NCI-H187 (cell line): Measurements from ENCODE around the gene FBXL5.
"Not testable (repeated sequence)": the region's sequence is repeated elsewhere in the genome, so short reads cannot be mapped to it uniquely, and the experiment has no call there.

Source experiments
- DNase-seq, 2 experiments: peaks; one replicate each; lab custom pipeline; 2025; lab: John Stamatoyannopoulos, UW

Gene FBXL5

GRCh38 chr4:15649914-15650545, 5.1 kb downstream of the FBXL5 start:
- DNase-seq = peak in 1 of 2 experiments; percentile 28

DNA sequence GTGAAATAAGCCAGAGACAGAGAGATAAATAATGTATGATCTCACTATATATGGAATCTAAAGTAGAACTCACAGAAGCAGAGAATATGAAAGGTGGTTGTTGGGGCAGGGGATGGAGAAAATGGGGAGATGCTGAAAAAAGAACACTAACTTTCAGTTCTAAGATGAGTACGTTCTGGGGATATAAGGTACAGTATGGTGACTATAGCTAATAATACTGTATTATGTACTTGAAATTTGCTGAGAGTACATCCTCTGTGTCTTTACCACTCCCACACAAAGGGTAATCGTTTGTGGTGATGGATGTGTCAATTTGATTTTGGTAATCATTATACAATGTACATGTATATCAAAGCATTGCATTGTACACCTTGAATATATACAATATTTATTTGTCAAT, 6.6 kb downstream of the FBXL5 start:
- no peak for DNase-seq

DNA sequence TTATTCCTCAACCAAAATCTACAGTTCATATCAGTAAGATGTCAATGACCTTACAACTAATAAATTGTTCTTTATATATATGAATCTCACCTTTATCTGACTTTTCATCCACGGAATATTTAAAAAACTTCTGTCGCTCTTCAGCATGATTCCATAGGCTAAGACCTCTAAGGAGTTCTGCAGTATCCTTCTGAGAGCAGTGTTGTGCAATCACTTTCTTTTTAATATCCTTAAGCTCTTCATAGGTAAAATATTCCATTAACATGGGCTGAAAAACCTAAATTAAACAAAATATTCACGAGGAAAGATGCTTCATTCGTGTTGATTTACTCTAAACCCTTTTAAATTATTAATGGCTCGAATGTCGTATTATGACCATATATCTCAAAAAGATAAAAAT, 16.7 kb downstream of the FBXL5 start:
- DNase-seq = no peak

DNA sequence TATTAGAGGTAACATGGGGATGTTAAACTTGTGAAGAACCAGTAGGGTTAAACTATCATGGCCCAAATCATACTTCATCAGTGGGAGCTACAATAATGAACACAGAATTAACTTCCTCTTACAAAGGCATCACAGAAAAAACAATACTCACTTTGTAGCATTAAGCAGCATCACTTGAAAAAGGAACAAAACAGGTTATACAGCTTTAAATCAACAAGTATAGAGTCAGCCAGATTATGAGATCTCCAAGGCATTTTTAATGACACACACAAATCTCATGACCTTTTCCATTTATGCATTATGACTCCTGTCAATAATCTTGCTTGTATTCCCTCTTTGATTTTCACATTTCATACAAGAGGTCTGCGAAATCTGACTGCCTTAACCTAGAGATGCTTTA, 18.3 kb downstream of the FBXL5 start:
- no peak for DNase-seq

DNA sequence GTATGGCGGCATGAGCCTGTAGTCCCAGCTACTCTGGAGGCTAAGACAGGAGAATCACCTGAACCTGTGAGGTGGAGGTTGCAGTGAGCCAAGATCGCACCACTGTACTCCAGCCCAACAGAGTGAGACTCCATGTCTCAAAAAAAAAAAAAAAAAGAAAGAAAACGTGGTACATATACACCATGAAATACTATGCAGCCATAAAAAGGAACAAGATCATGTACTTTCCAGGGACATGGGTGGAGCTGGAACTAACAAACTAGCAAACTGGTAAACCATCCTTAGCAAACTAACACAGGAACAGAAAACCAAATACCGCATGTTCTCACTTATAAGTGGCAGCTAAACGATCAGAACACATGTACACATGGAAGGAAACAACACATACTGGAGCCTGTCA, 37.8 kb downstream of the FBXL5 start:
- DNase-seq = not testable (repeated sequence)

DNA sequence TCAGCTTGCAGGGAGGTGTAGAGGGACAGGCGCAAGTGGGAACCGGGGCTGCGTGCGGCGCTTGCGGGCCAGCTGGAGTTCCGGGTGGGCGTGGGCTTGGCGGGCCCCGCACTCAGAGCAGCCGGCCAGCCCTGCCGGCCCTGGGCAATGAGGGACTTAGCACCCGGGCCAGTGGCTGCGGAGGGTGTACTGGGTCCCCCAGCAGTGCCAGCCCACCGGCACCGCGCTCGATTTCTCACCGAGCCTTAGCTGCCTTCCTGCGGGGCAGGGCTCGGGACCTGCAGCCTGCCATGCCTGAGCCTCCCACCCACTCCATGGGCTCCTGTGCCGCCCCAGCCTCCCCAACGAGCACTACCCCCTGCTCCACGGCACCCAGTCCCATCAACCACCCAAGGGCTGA, 40.3 kb downstream of the FBXL5 start:
- not testable (repeated sequence) for DNase-seq

DNA sequence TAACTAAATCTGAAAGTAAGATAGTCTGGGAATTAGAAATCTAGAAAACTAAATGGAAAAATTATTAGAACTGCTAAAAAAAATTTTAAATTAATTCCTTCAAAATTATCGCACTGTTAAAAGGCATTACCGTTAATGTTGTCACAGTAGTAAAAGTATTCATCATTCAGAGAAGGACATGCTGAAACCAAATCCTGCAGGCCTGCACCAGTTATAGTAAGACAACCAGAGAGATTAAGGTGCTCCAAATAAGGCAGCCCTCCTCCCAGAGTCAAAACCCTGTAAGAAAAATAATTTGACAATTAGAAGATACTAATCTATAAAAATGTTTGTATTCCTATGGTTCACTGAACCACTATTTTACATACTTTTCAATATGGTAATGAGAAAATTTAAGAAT, 43.0 kb downstream of the FBXL5 start:
- no peak for DNase-seq

DNA sequence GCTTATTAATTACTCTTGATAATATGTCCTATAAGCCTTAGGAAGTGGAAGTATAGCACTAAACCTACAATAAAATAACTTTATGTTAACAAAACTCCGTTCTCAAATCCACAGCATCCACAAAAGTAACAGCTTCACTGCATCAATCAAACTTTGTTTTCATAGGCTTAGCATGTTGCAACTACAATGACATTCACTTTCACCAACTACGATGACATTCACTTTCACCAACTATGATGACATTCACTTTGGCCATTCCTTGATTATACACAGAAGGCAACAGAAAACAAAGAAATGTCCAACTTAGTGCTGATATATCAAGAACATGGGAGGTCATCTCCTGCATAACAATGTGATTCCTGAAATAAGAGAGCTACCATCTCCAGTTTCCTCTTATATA, 44.3 kb downstream of the FBXL5 start:
- no peak for DNase-seq

DNA sequence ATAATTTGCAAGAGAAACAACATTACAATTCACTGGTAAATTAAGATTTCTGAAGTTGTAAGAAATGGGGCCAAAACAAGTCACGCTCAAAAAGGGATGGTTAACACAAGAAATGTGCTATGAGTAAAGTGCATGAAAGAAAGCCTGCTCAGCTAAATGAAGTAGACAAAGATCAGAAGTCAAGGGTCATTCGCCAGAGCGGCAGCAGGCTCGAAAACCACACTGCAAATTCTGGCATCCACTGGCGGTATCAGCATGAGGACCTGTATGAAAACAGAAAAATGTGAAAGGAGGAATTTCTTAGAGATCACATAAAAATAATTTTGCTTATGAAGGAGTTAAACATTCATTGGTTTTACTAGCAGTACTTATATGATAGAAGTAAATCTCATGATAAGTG, 49.6 kb downstream of the FBXL5 start:
- DNase-seq = no peak

DNA sequence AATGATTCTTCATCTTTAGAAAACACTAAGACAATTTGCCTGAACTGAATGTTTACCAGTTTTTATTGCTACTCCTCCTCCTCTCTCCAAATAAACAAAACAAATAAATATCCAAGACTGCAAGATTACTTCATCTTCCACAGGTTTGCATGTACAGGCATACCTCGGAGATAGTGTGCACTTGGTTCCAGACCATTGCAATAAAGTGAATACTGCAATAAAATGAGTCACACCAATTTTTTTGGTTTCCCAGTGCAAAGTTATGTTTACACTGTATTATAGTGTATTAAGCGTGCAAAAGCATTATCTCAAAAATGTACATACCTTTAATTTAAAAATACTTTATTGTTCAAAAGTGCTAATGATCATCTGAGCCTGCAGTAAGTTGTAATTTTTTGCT, 53.3 kb downstream of the FBXL5 start:
- no peak for DNase-seq

DNA sequence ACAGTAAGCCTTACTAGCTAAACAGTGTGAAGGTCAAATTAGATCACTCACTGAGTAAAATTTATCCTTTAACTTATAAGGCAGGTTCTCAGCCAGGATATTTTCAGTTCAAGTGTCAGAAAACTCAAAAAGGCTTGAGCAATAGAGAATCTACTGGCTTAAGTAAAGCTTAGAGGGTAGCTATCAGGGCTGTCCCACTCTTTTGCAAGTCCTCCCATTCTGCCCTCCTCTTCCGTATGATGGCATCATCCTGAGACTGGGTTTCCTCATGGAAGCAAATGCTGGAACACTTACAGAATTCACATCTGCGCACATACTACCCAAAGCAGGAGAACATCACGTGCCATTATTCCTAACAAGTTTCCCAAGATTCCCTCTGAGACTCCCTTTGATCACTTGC, 55.0 kb downstream of the FBXL5 start:
- no peak for DNase-seq

- DNase-seq = no peak
These were observed 56.5 kb downstream of the FBXL5 start for GRCh38 chr4:15598644-15599043.

GRCh38 chr4:15592799-15593198, 62.4 kb downstream of the FBXL5 start:
- no peak for DNase-seq

DNA sequence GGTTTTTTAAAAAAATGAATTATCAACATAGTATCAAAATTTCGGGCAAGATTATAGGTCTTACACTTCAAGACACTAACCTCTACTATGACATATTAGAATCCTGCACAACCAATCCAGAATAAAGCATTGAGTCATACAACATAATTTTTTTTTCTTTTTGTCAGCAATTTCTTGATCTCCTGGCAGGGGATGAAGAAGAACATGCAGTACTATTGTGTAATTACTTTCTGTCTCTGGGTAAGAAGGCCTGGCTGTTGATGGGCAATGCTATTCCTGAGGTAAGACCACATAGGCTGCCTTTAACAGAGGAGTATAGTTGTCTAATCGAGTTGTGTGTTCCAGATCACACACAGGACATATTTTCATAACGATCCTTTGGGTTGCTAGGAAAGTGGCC, 67.5 kb downstream of the FBXL5 start:
- DNase-seq = no peak

GRCh38 chr4:15586066-15586465, 69.1 kb downstream of the FBXL5 start:
- DNase-seq = no peak

- DNase-seq = no peak
These were observed 69.8 kb downstream of the FBXL5 start for GRCh38 chr4:15585331-15585730.

GRCh38 chr4:15584785-15585184, 70.4 kb downstream of the FBXL5 start:
- DNase-seq = no peak

GRCh38 chr4:15577508-15577907, 77.6 kb downstream of the FBXL5 start:
- no peak for DNase-seq

DNA sequence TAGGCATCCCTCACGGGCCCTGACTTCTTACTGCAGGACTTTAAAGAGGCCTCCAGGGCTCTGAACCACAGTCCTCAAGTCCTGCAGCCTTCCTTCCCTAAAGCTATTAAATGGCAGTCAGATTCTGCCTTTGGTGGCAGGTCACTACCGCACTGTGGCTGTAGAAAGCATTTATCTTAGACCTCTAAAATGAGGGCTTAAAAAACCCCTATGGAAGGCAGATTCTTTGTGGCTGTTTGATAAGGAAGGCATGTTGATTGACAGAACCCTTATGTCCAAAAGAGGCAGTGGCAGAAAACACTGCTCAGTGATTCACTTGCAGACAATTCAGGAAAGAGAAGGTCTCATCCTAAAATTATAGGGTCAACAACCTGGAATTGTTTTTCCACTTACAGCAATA, 79.2 kb downstream of the FBXL5 start:
- no peak for DNase-seq

GRCh38 chr4:15569746-15570145, 85.4 kb downstream of the FBXL5 start:
- DNase-seq = no peak

DNA sequence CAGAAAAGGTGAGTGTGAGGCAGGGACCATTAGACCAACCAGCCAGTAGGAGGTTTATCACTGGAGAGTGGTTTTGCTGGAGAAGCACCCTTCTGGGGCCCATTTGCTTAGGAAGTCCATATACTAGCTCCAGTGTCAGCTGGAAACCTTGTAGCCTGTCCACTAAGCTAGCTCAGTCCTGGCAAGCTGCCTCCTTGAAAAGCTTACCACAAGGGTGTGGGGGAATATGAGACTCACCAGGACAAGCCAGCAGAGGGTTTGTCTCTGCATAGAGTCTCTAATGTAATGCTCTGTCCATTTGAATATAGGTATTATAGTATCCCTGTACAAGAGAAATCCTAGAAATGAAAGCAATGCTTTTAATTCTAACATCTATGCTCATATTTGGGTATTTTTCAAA, 86.3 kb downstream of the FBXL5 start:
- no peak for DNase-seq

DNA sequence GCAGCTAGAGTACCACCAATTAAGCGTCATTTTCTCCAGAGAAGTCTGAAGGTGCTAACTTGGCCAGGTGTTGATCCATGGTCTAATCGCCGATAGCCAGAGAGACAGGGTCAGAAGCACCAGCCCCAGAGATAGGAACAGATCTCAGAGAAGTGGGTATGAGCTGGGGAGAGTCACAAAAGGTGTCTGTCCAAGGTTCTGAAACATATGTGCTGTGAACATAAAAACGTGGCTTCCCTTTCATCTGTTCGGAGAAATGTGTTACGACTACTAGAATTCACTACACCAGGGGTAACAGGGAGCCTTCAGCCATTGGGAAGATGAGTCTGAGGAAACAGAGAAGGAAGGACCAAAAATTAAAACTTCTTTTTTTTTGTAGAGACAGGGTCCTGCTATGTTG, 91.3 kb downstream of the FBXL5 start:
- DNase-seq = no peak

GRCh38 chr4:15562623-15563022, 92.5 kb downstream of the FBXL5 start:
- DNase-seq = no peak

DNA sequence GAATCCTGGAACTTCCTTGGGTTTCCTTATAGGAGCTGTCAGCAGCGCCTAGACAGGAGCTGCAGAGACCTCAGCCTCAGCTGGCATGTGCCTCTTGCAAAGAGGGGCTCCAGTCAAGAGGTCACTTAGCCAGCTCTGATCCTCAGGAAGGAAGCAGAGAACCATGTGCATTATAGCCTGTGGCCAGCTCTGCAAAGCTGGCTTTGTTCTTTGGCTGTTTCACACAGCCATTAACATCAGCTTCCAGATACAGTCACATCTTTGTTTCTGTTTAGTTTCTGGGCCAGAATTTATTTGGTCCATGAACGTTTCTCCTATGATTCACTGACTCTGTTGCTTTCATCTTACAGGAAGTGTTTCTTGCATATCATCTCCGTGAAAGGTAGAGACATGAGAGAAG, 93.0 kb downstream of the FBXL5 start:
- DNase-seq = no peak

GRCh38 chr4:15558561-15558960, 96.6 kb downstream of the FBXL5 start:
- no peak for DNase-seq
